A549 (cell line): ENCODE data around the gene MRPL22. TPM values are rescaled to one million over a fixed set of nuclear protein-coding genes. Genes with fewer than 3 reads are reported as not detected.

ENCODE experiments used
- ATAC-seq, 2 experiments: fragments of 200-7000 bp in 1 of 2; fragments of >200 bp in 1 of 2; cut with Nextera tagmentation in 1 of 2; cut with Tn5 transposase in 1 of 2; 3 replicates each; pipeline versions ENCODE4 v1.8.0 to v1.9.1; 2018 to 2020; ENCODE audit warnings: mild to moderate bottlenecking in 1 of 2, moderate library complexity in 1 of 2
- CTCF ChIA-PET: fragments of 300-600 bp; sonication (Branson Sonifier 250); formaldehyde crosslinking; extraction: SDS; loops from one replicate; lab custom pipeline; 2021; ENCODE audit warnings: antibody characterized with exemption, inconsistent platforms; lab: Yijun Ruan, JAX
- POLR2A ChIA-PET: fragments of 350-600 bp; formaldehyde crosslinking; extraction: SDS; loops from one replicate; lab custom pipeline; 2021; ENCODE audit warnings: antibody characterized with exemption, inconsistent platforms; lab: Yijun Ruan, JAX
- DNase-seq, 2 experiments: peaks; one replicate each; pipeline versions ENCODE4 v3.0.0 to v3.0.0-alpha.2; 2011 to 2016; ENCODE audit warnings: low read depth in 1 of 2, low spot score in 1 of 2
- FAIRE-seq: peaks from 2 replicates; lab custom pipeline; 2011; peaks lifted over from hg19 to GRCh38; lab: Jason Lieb, UNC
- H3K27ac ChIP-seq, 2 experiments: fragments of >200 bp; sonication (Bioruptor Twin); formaldehyde crosslinking; 3 replicates each; pipeline ENCODE4 v1.5.1; 2016 to 2017
- H3K4me1 ChIP-seq: fragments of >200 bp; sonication (Bioruptor Twin); formaldehyde crosslinking; 3 replicates; pipeline ENCODE4 v1.6.1; 2016
- H3K4me2 ChIP-seq: fragments of >200 bp; sonication (Bioruptor Twin); formaldehyde crosslinking; 3 replicates; pipeline ENCODE4 v1.6.1; 2016
- H3K4me3 ChIP-seq: fragments of >200 bp; sonication (Bioruptor Twin); formaldehyde crosslinking; 3 replicates; pipeline ENCODE4 v1.5.1; 2016
- H3K9me3 ChIP-seq: fragments of >200 bp; sonication (Bioruptor Twin); formaldehyde crosslinking; 3 replicates; pipeline ENCODE4 v1.6.1; 2016
- BCL3 ChIP-seq: fragments of >200 bp; sonication (Bioruptor Twin); formaldehyde crosslinking; IDR thresholded peaks from 3 replicates; pipeline ENCODE4 v1.6.1; 2016
- BHLHE40 ChIP-seq: IDR thresholded peaks from 2 replicates; pipeline ENCODE4 v1.6.1; 2012; ENCODE audit warnings: low read depth, low read length, inconsistent platforms
- CBX2 ChIP-seq: fragments of 200-600 bp; sonication (generic); IDR thresholded peaks from 2 replicates; pipeline ENCODE4 v1.6.1; 2016; ENCODE audit warnings: low read depth, mild to moderate bottlenecking, borderline replicate concordance
- CHD4 ChIP-seq: fragments of 200-600 bp; sonication (generic); IDR thresholded peaks from 2 replicates; pipeline ENCODE4 v1.6.1; 2016; ENCODE audit warnings: antibody characterized with exemption, mild to moderate bottlenecking, borderline replicate concordance
- EHF ChIP-seq: fragments of 250-450 bp; sonication (Bioruptor Pico); IDR thresholded peaks from 2 replicates; pipeline ENCODE4 v1.5.0; 2020; ENCODE audit warnings: mild to moderate bottlenecking
- EP300 ChIP-seq, 2 experiments: fragments of >200 bp; sonication (Bioruptor Twin); formaldehyde crosslinking; IDR thresholded peaks; 2 replicates in 1 of 2; 3 replicates in 1 of 2; pipeline ENCODE4 v1.6.1; 2016 to 2017
- ESRRA ChIP-seq: fragments of 150-350 bp; IDR thresholded peaks from 2 replicates; pipeline ENCODE4 v1.6.1; 2014; ENCODE audit warnings: mild to moderate bottlenecking, low read length, borderline replicate concordance
- FOSB ChIP-seq: fragments of 250-450 bp; sonication (Bioruptor Pico); IDR thresholded peaks from 2 replicates; pipeline ENCODE4 v1.5.0; 2020; ENCODE audit warnings: mild to moderate bottlenecking, moderate library complexity
- FOXS1 ChIP-seq: fragments of 250-450 bp; sonication (Bioruptor Pico); IDR thresholded peaks from 2 replicates; pipeline ENCODE4 v1.5.0; 2020; ENCODE audit warnings: mild to moderate bottlenecking, moderate library complexity
- GATA3 ChIP-seq: IDR thresholded peaks from 2 replicates; pipeline ENCODE4 v1.6.1; 2012; ENCODE audit warnings: borderline replicate concordance
- HEYL ChIP-seq: fragments of 250-450 bp; sonication (Bioruptor Pico); IDR thresholded peaks from 2 replicates; pipeline ENCODE4 v1.8.0; 2021; ENCODE audit warnings: mild to moderate bottlenecking, moderate library complexity
- HOXB13 ChIP-seq: fragments of 250-450 bp; sonication (Bioruptor Pico); IDR thresholded peaks from 2 replicates; pipeline ENCODE4 v1.5.0; 2020; ENCODE audit warnings: low read depth, mild to moderate bottlenecking, moderate library complexity
- HOXB5 ChIP-seq: fragments of 250-450 bp; sonication (Bioruptor Pico); IDR thresholded peaks from 2 replicates; pipeline ENCODE4 v1.5.0; 2020; ENCODE audit warnings: mild to moderate bottlenecking, moderate library complexity
- JUN ChIP-seq, 2 experiments: fragments of >200 bp; sonication (Bioruptor Twin); formaldehyde crosslinking; IDR thresholded peaks; 2 replicates in 1 of 2; 3 replicates in 1 of 2; pipeline ENCODE4 v1.6.1; 2016 to 2017
- KDM1A ChIP-seq: fragments of 200-600 bp; sonication (generic); IDR thresholded peaks from 2 replicates; pipeline ENCODE4 v1.6.1; 2016; ENCODE audit warnings: low read depth, mild to moderate bottlenecking
- NR3C1 ChIP-seq: fragments of >200 bp; sonication (Bioruptor Twin); formaldehyde crosslinking; IDR thresholded peaks from 3 replicates; pipeline ENCODE4 v1.6.1; 2017
- PBX3 ChIP-seq: IDR thresholded peaks from 2 replicates; pipeline ENCODE4 v1.6.1; 2012
- PHF8 ChIP-seq: fragments of 200-600 bp; sonication (generic); IDR thresholded peaks from 2 replicates; pipeline ENCODE4 v1.6.1; 2016; ENCODE audit warnings: low read depth, mild to moderate bottlenecking, antibody characterized with exemption, moderate library complexity, borderline replicate concordance
- POLR2AphosphoS2 ChIP-seq: conservative IDR thresholded peaks from 2 replicates; pipeline ENCODE4 v1.6.1; 2012; ENCODE audit warnings: low read length, improper control_type of control experiment, inconsistent platforms
- RAD21 ChIP-seq, 2 experiments: fragments of >200 bp in 1 of 2; sonication (Bioruptor Twin) in 1 of 2; formaldehyde crosslinking in 1 of 2; IDR thresholded peaks in 1 of 2; conservative IDR thresholded peaks in 1 of 2; 2 replicates in 1 of 2; 3 replicates in 1 of 2; pipeline ENCODE4 v1.6.1; 2012 to 2018; ENCODE audit warnings: inconsistent platforms in 1 of 2
- RCOR1 ChIP-seq: fragments of 150-350 bp; IDR thresholded peaks from 2 replicates; pipeline ENCODE4 v1.6.1; 2014; ENCODE audit warnings: antibody characterized with exemption, low read length, low read depth
- SREBF2 ChIP-seq: fragments of 450-650 bp; IDR thresholded peaks from 2 replicates; pipeline ENCODE4 v1.6.1; 2014; ENCODE audit warnings: mild to moderate bottlenecking, moderate library complexity
- TFCP2L1 ChIP-seq: fragments of 250-450 bp; sonication (Bioruptor Pico); IDR thresholded peaks from 2 replicates; pipeline ENCODE4 v1.5.0; 2021; ENCODE audit warnings: mild to moderate bottlenecking
- TP53 ChIP-seq: fragments of 250-450 bp; sonication (Bioruptor Pico); IDR thresholded peaks from 2 replicates; pipeline ENCODE4 v1.5.0; 2021; ENCODE audit warnings: mild to moderate bottlenecking, moderate library complexity
- ZSCAN20 ChIP-seq: fragments of 250-450 bp; sonication (Bioruptor Pico); IDR thresholded peaks from 2 replicates; pipeline ENCODE4 v1.8.0; 2022; ENCODE audit warnings: mild to moderate bottlenecking, moderate library complexity
- WGBS: methylation state at CpG from one replicate; pipeline ENCODE4 v1.1.6; 2017; ENCODE audit errors: missing lambda C conversion rate; 5-methylcytosine and 5-hydroxymethylcytosine counted together
- polyA plus RNA-seq, 4 experiments: library from polyadenylated mRNA; depleted of rRNA in 3 of 4; stranded (reverse); fragments of >200 nt; fragmentation: RNase III in 1 of 4; extraction: RNeasy Plus Mini Kit Qiagen cat#74134 plus additional on column Dnase treatment in 1 of 4; gene quantifications; 2 replicates in 3 of 4; 3 replicates in 1 of 4; pipeline ENCODE4 v1.2.3, GENCODE V29; 2011 to 2017

The MRPL22 gene
- polyA plus RNA-seq, 2 of the 4 experiments (the other 2 are of a cell fraction): 56.3 to 91.0 TPM

DNA sequence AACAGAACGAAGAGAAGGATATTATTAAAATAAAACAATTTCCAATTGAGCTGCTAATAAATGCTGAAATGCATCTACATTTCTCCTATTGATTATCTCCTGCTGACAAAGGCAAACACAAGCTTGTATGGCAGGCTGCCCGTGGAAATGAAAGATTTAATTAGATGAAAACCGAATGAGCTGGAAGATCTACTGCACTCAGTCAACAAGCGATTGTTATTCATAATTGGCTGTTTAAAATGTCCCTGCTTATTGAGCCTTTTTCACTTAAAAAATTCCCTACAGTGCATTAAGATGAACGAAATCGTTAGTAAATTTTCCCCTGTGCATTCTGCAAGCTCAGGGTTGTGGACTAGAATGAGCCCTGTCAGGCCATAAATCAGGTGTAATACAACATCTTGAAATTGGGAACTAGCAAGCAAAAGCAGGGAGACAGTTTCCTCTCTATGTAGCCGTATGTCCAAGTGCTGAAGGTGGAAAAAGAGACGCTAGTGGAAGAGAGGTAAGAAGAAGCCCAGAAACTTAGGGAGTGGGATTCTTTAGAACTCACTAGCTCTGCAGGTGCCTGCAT is 44.2 kb downstream of the MRPL22 start:
- Histone ChIP-seq H3K27ac (no peak overlapping the region), H3K9me3 (no peaks in the 10 kb centered on the region), H3K4me3 (no peak overlapping the region), H3K4me1 (no peaks in the 10 kb centered on the region), H3K4me2 (no peak overlapping the region)
- 65% methylated on average over 8 of the region's 8 CpGs for WGBS
- POLR2A ChIA-PET: no interaction called here
- no peak for DNase-seq
- CTCF ChIA-PET: interaction anchor here (1.0 kb wide), 2 partner anchors 13 to 19 kb away, joined by 3 read pairs; no protein-coding TSS in a partner anchor
- ATAC-seq: no peak
- no peak for FAIRE-seq
- TF ChIP-seq RCOR1: no peak
- no peak for TF ChIP-seq BCL3
- no peak for TF ChIP-seq SREBF2
- no peak for TF ChIP-seq PHF8
- no peak for TF ChIP-seq POLR2AphosphoS2
- no peak for TF ChIP-seq NR3C1
- TF ChIP-seq HOXB13: no peak
- no peak for TF ChIP-seq ZSCAN20 (CRISPR knock-in tag)
- no peak for TF ChIP-seq RAD21 (conservative IDR thresholded peaks at IDR 0.05 in 1 of 2, IDR thresholded peaks at IDR 0.05 in 1 of 2)
- TF ChIP-seq TP53 (CRISPR knock-in tag): no peak
- TF ChIP-seq EP300 (IDR thresholded peaks at IDR 0.05): no peak
- TF ChIP-seq FOSB (CRISPR knock-in tag): no peak
- TF ChIP-seq GATA3: no peak
- no peak for TF ChIP-seq FOXS1 (CRISPR knock-in tag)
- TF ChIP-seq KDM1A: no peak
- TF ChIP-seq JUN (IDR thresholded peaks at IDR 0.05): no peak
- no peak for TF ChIP-seq CBX2
- TF ChIP-seq HOXB5: no peak
- no peak for TF ChIP-seq ESRRA
- no peak for TF ChIP-seq CHD4

GRCh38 chr5:154986151-154986550 is 45.3 kb downstream of the MRPL22 start:
- CTCF ChIA-PET: interaction anchor here (1.3 to 1.5 kb wide), 2 partner anchors 14 to 19 kb away, joined by 3 to 4 read pairs; no protein-coding TSS in a partner anchor
- ATAC-seq: no peak
- H3K9me3 ChIP-seq: no peaks in the 10 kb centered on the region
- H3K27ac ChIP-seq: no peak overlapping the region
- POLR2A ChIA-PET: no interaction called here
- no peaks in the 10 kb centered on the region for H3K4me1 ChIP-seq
- no peak overlapping the region for H3K4me2 ChIP-seq
- WGBS: 59% methylated on average over 4 of the region's 4 CpGs
- DNase-seq: no peak
- FAIRE-seq: no peak
- H3K4me3 ChIP-seq: no peak overlapping the region
- TF ChIP-seq PBX3 (no peak), FOXS1 (CRISPR knock-in tag) (no peak), TFCP2L1 (CRISPR knock-in tag) (no peak), TP53 (CRISPR knock-in tag) (no peak), EHF (no peak), BHLHE40 (no peak), HEYL (CRISPR knock-in tag) (no peak)
